A673 (cell line): ENCODE measurements around the gene ORAI1.
"Not testable (repeated sequence)": the region's sequence is repeated elsewhere in the genome, so short reads cannot be mapped to it uniquely, and the experiment has no call there.

Experiments used
- CTCF ChIP-seq: fragments of 300-800, 200-600 bp; sonication (generic); conservative IDR thresholded peaks from 2 replicates; pipeline ENCODE4 v1.5.1; 2017; ENCODE audit warnings: low read depth, mild to moderate bottlenecking, antibody characterized with exemption, low read length, moderate library complexity, mixed read lengths
- EZH2 ChIP-seq: fragments of 200-600 bp; sonication (generic); IDR thresholded peaks from 2 replicates; pipeline ENCODE4 v1.6.1; 2017; ENCODE audit warnings: borderline replicate concordance, low read depth, mild to moderate bottlenecking, mixed read lengths, antibody characterized with exemption, low read length; ENCODE audit not compliant: poor library complexity, severe bottlenecking

- TF ChIP-seq CTCF, EZH2: not testable (repeated sequence)
These were observed 7.5 kb downstream of the ORAI1 start for GRCh38 chr12:121633833-121634196.
